A549 (cell line): ENCODE results near the gene HOXB7. TPM values are rescaled to one million over a fixed set of nuclear protein-coding genes. Genes with fewer than 3 reads are reported as not detected.

Experiments used
- ATAC-seq, 2 experiments: fragments of 200-7000 bp in 1 of 2; fragments of >200 bp in 1 of 2; cut with Nextera tagmentation in 1 of 2; cut with Tn5 transposase in 1 of 2; 3 replicates each; pipeline versions ENCODE4 v1.8.0 to v1.9.1; 2018 to 2020; ENCODE audit warnings: mild to moderate bottlenecking in 1 of 2, moderate library complexity in 1 of 2
- CTCF ChIA-PET: fragments of 300-600 bp; sonication (Branson Sonifier 250); formaldehyde crosslinking; extraction: SDS; loops from one replicate; lab custom pipeline; 2021; ENCODE audit warnings: antibody characterized with exemption, inconsistent platforms; lab: Yijun Ruan, JAX
- POLR2A ChIA-PET: fragments of 350-600 bp; formaldehyde crosslinking; extraction: SDS; loops from one replicate; lab custom pipeline; 2021; ENCODE audit warnings: antibody characterized with exemption, inconsistent platforms; lab: Yijun Ruan, JAX
- DNase-seq, 2 experiments: peaks; one replicate each; pipeline versions ENCODE4 v3.0.0 to v3.0.0-alpha.2; 2011 to 2016; ENCODE audit warnings: low read depth in 1 of 2, low spot score in 1 of 2
- FAIRE-seq: peaks from 2 replicates; lab custom pipeline; 2011; peaks lifted over from hg19 to GRCh38; lab: Jason Lieb, UNC
- H3K27ac ChIP-seq, 2 experiments: fragments of >200 bp; sonication (Bioruptor Twin); formaldehyde crosslinking; 3 replicates each; pipeline ENCODE4 v1.5.1; 2016 to 2017
- H3K4me1 ChIP-seq: fragments of >200 bp; sonication (Bioruptor Twin); formaldehyde crosslinking; 3 replicates; pipeline ENCODE4 v1.6.1; 2016
- H3K4me2 ChIP-seq: fragments of >200 bp; sonication (Bioruptor Twin); formaldehyde crosslinking; 3 replicates; pipeline ENCODE4 v1.6.1; 2016
- H3K4me3 ChIP-seq: fragments of >200 bp; sonication (Bioruptor Twin); formaldehyde crosslinking; 3 replicates; pipeline ENCODE4 v1.5.1; 2016
- H3K9me3 ChIP-seq: fragments of >200 bp; sonication (Bioruptor Twin); formaldehyde crosslinking; 3 replicates; pipeline ENCODE4 v1.6.1; 2016
- CBX2 ChIP-seq: fragments of 200-600 bp; sonication (generic); IDR thresholded peaks from 2 replicates; pipeline ENCODE4 v1.6.1; 2016; ENCODE audit warnings: low read depth, mild to moderate bottlenecking, borderline replicate concordance
- CBX8 ChIP-seq: fragments of 200-600 bp; sonication (generic); IDR thresholded peaks from 2 replicates; pipeline ENCODE4 v1.6.1; 2016
- CHD2 ChIP-seq: fragments of 150-350 bp; IDR thresholded peaks from 2 replicates; pipeline ENCODE4 v1.6.1; 2014; ENCODE audit warnings: low read length; ENCODE audit not compliant: partially characterized antibody
- CHD4 ChIP-seq: fragments of 200-600 bp; sonication (generic); IDR thresholded peaks from 2 replicates; pipeline ENCODE4 v1.6.1; 2016; ENCODE audit warnings: antibody characterized with exemption, mild to moderate bottlenecking, borderline replicate concordance
- CTCF ChIP-seq: fragments of >200 bp; sonication (Bioruptor Twin); formaldehyde crosslinking; IDR thresholded peaks from 3 replicates; pipeline ENCODE4 v1.5.1; 2016
- E2F6 ChIP-seq: IDR thresholded peaks from 2 replicates; pipeline ENCODE4 v1.6.1; 2012; ENCODE audit warnings: low read depth, borderline replicate concordance
- EHF ChIP-seq: fragments of 250-450 bp; sonication (Bioruptor Pico); IDR thresholded peaks from 2 replicates; pipeline ENCODE4 v1.5.0; 2020; ENCODE audit warnings: mild to moderate bottlenecking
- EHMT2 ChIP-seq: fragments of 200-600 bp; sonication (generic); IDR thresholded peaks from 2 replicates; pipeline ENCODE4 v1.6.1; 2016; ENCODE audit warnings: antibody characterized with exemption, low read depth, mild to moderate bottlenecking, moderate library complexity
- ELK1 ChIP-seq: fragments of 150-350 bp; IDR thresholded peaks from 2 replicates; pipeline ENCODE4 v1.6.1; 2014; ENCODE audit warnings: low read depth, mild to moderate bottlenecking, low read length
- ESRRA ChIP-seq: fragments of 150-350 bp; IDR thresholded peaks from 2 replicates; pipeline ENCODE4 v1.6.1; 2014; ENCODE audit warnings: mild to moderate bottlenecking, low read length, borderline replicate concordance
- FOSL2 ChIP-seq, 2 experiments: fragments of 450-650 bp in 1 of 2; fragments of >200 bp in 1 of 2; sonication (Bioruptor Twin) in 1 of 2; formaldehyde crosslinking; IDR thresholded peaks; 2 replicates each; pipeline versions ENCODE4 v1.5.0 to v1.6.1; 2016 to 2020; ENCODE audit warnings: mild to moderate bottlenecking in 1 of 2, moderate library complexity in 1 of 2
- FOXS1 ChIP-seq: fragments of 250-450 bp; sonication (Bioruptor Pico); IDR thresholded peaks from 2 replicates; pipeline ENCODE4 v1.5.0; 2020; ENCODE audit warnings: mild to moderate bottlenecking, moderate library complexity
- GATA3 ChIP-seq: IDR thresholded peaks from 2 replicates; pipeline ENCODE4 v1.6.1; 2012; ENCODE audit warnings: borderline replicate concordance
- HES2 ChIP-seq: fragments of >200 bp; sonication (Bioruptor Twin); formaldehyde crosslinking; IDR thresholded peaks from 2 replicates; pipeline ENCODE4 v1.6.1; 2016
- HMGXB4 ChIP-seq: fragments of 250-450 bp; sonication (Bioruptor Pico); IDR thresholded peaks from 2 replicates; pipeline ENCODE4 v1.5.0; 2021; ENCODE audit warnings: mild to moderate bottlenecking, moderate library complexity, borderline replicate concordance
- HOXA7 ChIP-seq: fragments of 250-450 bp; sonication (Bioruptor Pico); IDR thresholded peaks from 2 replicates; pipeline ENCODE4 v1.5.0; 2020; ENCODE audit warnings: mild to moderate bottlenecking, moderate library complexity
- HOXB13 ChIP-seq: fragments of 250-450 bp; sonication (Bioruptor Pico); IDR thresholded peaks from 2 replicates; pipeline ENCODE4 v1.5.0; 2020; ENCODE audit warnings: low read depth, mild to moderate bottlenecking, moderate library complexity
- JUN ChIP-seq, 2 experiments: fragments of >200 bp; sonication (Bioruptor Twin); formaldehyde crosslinking; IDR thresholded peaks; 2 replicates in 1 of 2; 3 replicates in 1 of 2; pipeline ENCODE4 v1.6.1; 2016 to 2017
- JUNB ChIP-seq: fragments of >200 bp; sonication (Bioruptor Twin); formaldehyde crosslinking; IDR thresholded peaks from 2 replicates; pipeline ENCODE4 v1.6.1; 2016
- KDM5A ChIP-seq: fragments of 200-600 bp; sonication (generic); IDR thresholded peaks from 2 replicates; pipeline ENCODE4 v1.6.1; 2016; ENCODE audit warnings: antibody characterized with exemption, mild to moderate bottlenecking
- MAFK ChIP-seq: fragments of 450-650 bp; IDR thresholded peaks from 2 replicates; pipeline ENCODE4 v1.6.1; 2014; ENCODE audit not compliant: partially characterized antibody
- MAX ChIP-seq: IDR thresholded peaks from 2 replicates; pipeline ENCODE4 v1.6.1; 2012
- MAZ ChIP-seq: fragments of 150-350 bp; IDR thresholded peaks from 2 replicates; pipeline ENCODE4 v1.6.1; 2014; ENCODE audit warnings: antibody characterized with exemption, low read depth, low read length, borderline replicate concordance
- MYC ChIP-seq: IDR thresholded peaks from 2 replicates; pipeline ENCODE4 v1.6.1; 2012; ENCODE audit warnings: mild to moderate bottlenecking, inconsistent platforms, low read length, improper control_type of control experiment, borderline replicate concordance
- NFE2L2 ChIP-seq: fragments of 150-350 bp; conservative IDR thresholded peaks from 2 replicates; pipeline ENCODE4 v1.6.1; 2014; ENCODE audit warnings: low read length
- NPAS2 ChIP-seq: fragments of 250-450 bp; sonication (Bioruptor Pico); IDR thresholded peaks from 2 replicates; pipeline ENCODE4 v1.8.0; 2022; ENCODE audit warnings: mild to moderate bottlenecking, moderate library complexity, borderline replicate concordance
- PHF8 ChIP-seq: fragments of 200-600 bp; sonication (generic); IDR thresholded peaks from 2 replicates; pipeline ENCODE4 v1.6.1; 2016; ENCODE audit warnings: low read depth, mild to moderate bottlenecking, antibody characterized with exemption, moderate library complexity, borderline replicate concordance
- RCOR1 ChIP-seq: fragments of 150-350 bp; IDR thresholded peaks from 2 replicates; pipeline ENCODE4 v1.6.1; 2014; ENCODE audit warnings: antibody characterized with exemption, low read length, low read depth
- RFX5 ChIP-seq: fragments of 450-650 bp; IDR thresholded peaks from 2 replicates; pipeline ENCODE4 v1.7.1; 2014; ENCODE audit warnings: antibody characterized with exemption, mild to moderate bottlenecking, moderate library complexity
- TFCP2L1 ChIP-seq: fragments of 250-450 bp; sonication (Bioruptor Pico); IDR thresholded peaks from 2 replicates; pipeline ENCODE4 v1.5.0; 2021; ENCODE audit warnings: mild to moderate bottlenecking
- ZSCAN20 ChIP-seq: fragments of 250-450 bp; sonication (Bioruptor Pico); IDR thresholded peaks from 2 replicates; pipeline ENCODE4 v1.8.0; 2022; ENCODE audit warnings: mild to moderate bottlenecking, moderate library complexity
- WGBS: methylation state at CpG from one replicate; pipeline ENCODE4 v1.1.6; 2017; ENCODE audit errors: missing lambda C conversion rate; 5-methylcytosine and 5-hydroxymethylcytosine counted together
- polyA plus RNA-seq, 4 experiments: library from polyadenylated mRNA; depleted of rRNA in 3 of 4; stranded (reverse); fragments of >200 nt; fragmentation: RNase III in 1 of 4; extraction: RNeasy Plus Mini Kit Qiagen cat#74134 plus additional on column Dnase treatment in 1 of 4; gene quantifications; 2 replicates in 3 of 4; 3 replicates in 1 of 4; pipeline ENCODE4 v1.2.3, GENCODE V29; 2011 to 2017

The HOXB7 gene
- polyA plus RNA-seq, 2 of the 4 experiments (the other 2 are of a cell fraction) = 22.3 to 32.3 TPM

GRCh38 chr17:48604770-48605329 is 6.0 kb downstream of the HOXB7 start, which contains the start of gene HOXB6 (continued):
- TF ChIP-seq FOSL2 (IDR thresholded peaks at IDR 0.05) (no peak), FOSL2 (CRISPR knock-in tag; IDR thresholded peaks at IDR 0.05) (no peak), GATA3 (peak; percentile 19; the same call in 1 of the 2 replicates), HOXA7 (CRISPR knock-in tag) (no peak), CHD2 (peak; percentile 16)
- TF ChIP-seq, all 56 proteins: peak for 7

- WGBS = 1% methylated on average over 21 of the region's 21 CpGs
- DNase-seq = peak; percentile 88 to 96
- H3K4me1 ChIP-seq = peaks cover 35% of the 10 kb centered on the region
- TF ChIP-seq MYC = no peak
- no peak for TF ChIP-seq EHMT2
- peak; percentile 81 for TF ChIP-seq MAX
- no peak for TF ChIP-seq RCOR1
- TF ChIP-seq TFCP2L1 (CRISPR knock-in tag) = no peak
- TF ChIP-seq KDM5A = no peak
- no peak for TF ChIP-seq FOXS1
- no peak for TF ChIP-seq CBX8
- TF ChIP-seq CHD4 = no peak
- TF ChIP-seq JUNB = no peak
- no peak for TF ChIP-seq EHF (CRISPR knock-in tag)
- no peak for TF ChIP-seq NPAS2 (CRISPR knock-in tag)
- no peak for TF ChIP-seq MAFK
- TF ChIP-seq JUN (IDR thresholded peaks at IDR 0.05) = peak; percentile 78 to 84
- TF ChIP-seq MAZ = no peak
- no peak for TF ChIP-seq ZSCAN20 (CRISPR knock-in tag)
- TF ChIP-seq E2F6 = 0 out of 2 replicates have a peak, but pooled peaks have one; percentile 20
- TF ChIP-seq CBX2 = no peak
- TF ChIP-seq HOXB13 = no peak
- TF ChIP-seq NFE2L2 = no peak
- no peak for TF ChIP-seq HOXA7 (CRISPR knock-in tag)
- TF ChIP-seq PHF8 = no peak
- TF ChIP-seq GATA3 = no peak; the same call in 1 of the 2 replicates
- no peak for TF ChIP-seq ESRRA
- TF ChIP-seq HES2 = no peak
- TF ChIP-seq HMGXB4 (CRISPR knock-in tag) = peak; percentile 75; the same call in 1 of the 2 replicates
- TF ChIP-seq ELK1 = no peak
- TF ChIP-seq CTCF = no peak
- no peak for TF ChIP-seq FOSL2 (IDR thresholded peaks at IDR 0.05)
- no peak for TF ChIP-seq FOSL2 (CRISPR knock-in tag; IDR thresholded peaks at IDR 0.05)
- TF ChIP-seq RFX5 = no peak
Observed at GRCh38 chr17:48603959-48604769, 6.7 kb downstream of the HOXB7 start.

More at GRCh38 chr17:48603959-48604769, 6.7 kb downstream of the HOXB7 start:
- Histone ChIP-seq H3K4me3 (peak overlapping the region; percentile 59), H3K27ac (peak overlapping the region; percentile 91 to 95), H3K4me2 (peak overlapping the region; percentile 91), H3K9me3 (no peaks in the 10 kb centered on the region)
- ChIA-PET CTCF (interaction anchor here (0.6 to 1.2 kb wide), 6 partner anchors 226 to 577 kb away, joined by 3 to 4 read pairs (median 4); no protein-coding TSS in a partner anchor), POLR2A (interaction anchor here (0.6 to 1.6 kb wide), 14 partner anchors 8 to 794 kb away, joined by 3 to 8 read pairs (median 3); partner anchors contain the start of gene SNX11)
- FAIRE-seq (peak; percentile 63), ATAC-seq (peak; percentile 77 to 81)
